ENCODE measurements around the gene MYLK4. TPM values are rescaled to one million over a fixed set of nuclear protein-coding genes. Genes with fewer than 3 reads are reported as not detected.

The MYLK4 gene
- total and polyA plus RNA-seq, 8 donors = 0.12 to 1.3 (median 0.43) TPM; not detected in 3

GRCh38 chr6:2676048-2676447 is 74.7 kb downstream of the MYLK4 start:
- H3K4me1 ChIP-seq = no peaks in the 10 kb centered on the region
- no peaks in the 10 kb centered on the region for H3K36me3 ChIP-seq
- intact Hi-C loops (cut with DNase I; ENCODE audit: low total_unique reads) = no loop called here
- H3K9me3 ChIP-seq = no peaks in the 10 kb centered on the region
- DNase-seq = no peak
- no peaks in the 10 kb centered on the region for H3K27me3 ChIP-seq
- H3K27ac ChIP-seq = no peak overlapping the region
- TF ChIP-seq CTCF (IDR thresholded peaks at IDR 0.05) (no peak), EP300 (IDR thresholded peaks at IDR 0.05) (no peak), POLR2A (IDR thresholded peaks at IDR 0.05) (no peak), POLR2AphosphoS5 (IDR thresholded peaks at IDR 0.05) (no peak)
- no peak overlapping the region for H3K4me3 ChIP-seq
- WGBS, 5 donors = 82 to 94% (median 90%) methylated on average over 2 of the region's 2 CpGs

GRCh38 chr6:2674857-2675256 is 75.9 kb downstream of the MYLK4 start:
- intact Hi-C loops (cut with DNase I; ENCODE audit: low total_unique reads) = no loop called here
- TF ChIP-seq POLR2AphosphoS5 (IDR thresholded peaks at IDR 0.05) = no peak
- TF ChIP-seq CTCF (IDR thresholded peaks at IDR 0.05) = no peak
- no peak for TF ChIP-seq POLR2A (IDR thresholded peaks at IDR 0.05)
- Histone ChIP-seq H3K9me3 (no peaks in the 10 kb centered on the region), H3K4me1 (no peaks in the 10 kb centered on the region), H3K36me3 (no peaks in the 10 kb centered on the region), H3K4me3 (no peak overlapping the region), H3K27me3 (no peaks in the 10 kb centered on the region), H3K27ac (no peak overlapping the region)
- 84 to 94% (median 91%) methylated on average over 6 of the region's 6 CpGs for WGBS, 5 donors
- DNase-seq = no peak

GRCh38 chr6:2669067-2669700 is 81.5 kb downstream of the MYLK4 start:
- H3K27ac ChIP-seq = no peak overlapping the region
- intact Hi-C loops (cut with DNase I; ENCODE audit: low total_unique reads) = no loop called here
- H3K36me3 ChIP-seq = no peaks in the 10 kb centered on the region
- DNase-seq = no peak
- no peak for TF ChIP-seq POLR2A (IDR thresholded peaks at IDR 0.05)
- no peak for TF ChIP-seq CTCF (IDR thresholded peaks at IDR 0.05)
- TF ChIP-seq EP300 (IDR thresholded peaks at IDR 0.05) = no peak
- no peak for TF ChIP-seq POLR2AphosphoS5 (IDR thresholded peaks at IDR 0.05)
- WGBS, 5 donors = 86 to 94% (median 88%) methylated on average over 11 to 12 of the region's 12 CpGs
- H3K9me3 ChIP-seq = no peaks in the 10 kb centered on the region
- H3K4me3 ChIP-seq = no peak overlapping the region
- H3K4me1 ChIP-seq = no peaks in the 10 kb centered on the region
- H3K27me3 ChIP-seq = no peaks in the 10 kb centered on the region

GRCh38 chr6:2667617-2668016 is 83.1 kb downstream of the MYLK4 start:
- 79 to 87% (median 82%) methylated on average over 7 of the region's 7 CpGs for WGBS, 5 donors
- intact Hi-C loops (cut with DNase I; ENCODE audit: low total_unique reads) = no loop called here
- DNase-seq = no peak
- H3K4me3 ChIP-seq = no peak overlapping the region
- TF ChIP-seq POLR2AphosphoS5 (IDR thresholded peaks at IDR 0.05) (no peak), CTCF (IDR thresholded peaks at IDR 0.05) (no peak), EP300 (IDR thresholded peaks at IDR 0.05) (no peak)
- no peaks in the 10 kb centered on the region for H3K36me3 ChIP-seq
- no peaks in the 10 kb centered on the region for H3K27me3 ChIP-seq
- no peak overlapping the region for H3K27ac ChIP-seq
- H3K9me3 ChIP-seq = no peaks in the 10 kb centered on the region
- no peaks in the 10 kb centered on the region for H3K4me1 ChIP-seq
